Measurements from ENCODE around the gene NRXN3.

DNA sequence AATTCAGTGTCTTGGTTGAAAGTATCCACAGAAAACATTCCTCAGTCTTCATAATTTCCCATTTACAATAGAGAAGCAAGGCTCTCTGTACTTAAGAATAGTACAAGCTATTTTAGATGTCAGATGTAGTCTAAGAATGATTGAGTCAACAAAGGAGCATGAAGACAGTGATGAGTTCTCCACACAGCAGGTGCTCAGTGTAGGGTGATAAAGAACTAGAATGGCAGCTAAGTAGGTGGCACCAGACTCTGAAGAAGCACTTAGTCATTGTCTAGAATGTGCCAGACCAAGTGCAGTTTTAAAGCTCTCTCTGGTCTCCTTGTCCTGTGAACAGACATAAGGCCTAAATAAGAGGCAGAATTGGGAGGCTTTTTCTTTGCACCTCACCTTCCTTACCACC lies 504.6 kb downstream of the NRXN3 start:
- TF ChIP-seq, protein P1, sequence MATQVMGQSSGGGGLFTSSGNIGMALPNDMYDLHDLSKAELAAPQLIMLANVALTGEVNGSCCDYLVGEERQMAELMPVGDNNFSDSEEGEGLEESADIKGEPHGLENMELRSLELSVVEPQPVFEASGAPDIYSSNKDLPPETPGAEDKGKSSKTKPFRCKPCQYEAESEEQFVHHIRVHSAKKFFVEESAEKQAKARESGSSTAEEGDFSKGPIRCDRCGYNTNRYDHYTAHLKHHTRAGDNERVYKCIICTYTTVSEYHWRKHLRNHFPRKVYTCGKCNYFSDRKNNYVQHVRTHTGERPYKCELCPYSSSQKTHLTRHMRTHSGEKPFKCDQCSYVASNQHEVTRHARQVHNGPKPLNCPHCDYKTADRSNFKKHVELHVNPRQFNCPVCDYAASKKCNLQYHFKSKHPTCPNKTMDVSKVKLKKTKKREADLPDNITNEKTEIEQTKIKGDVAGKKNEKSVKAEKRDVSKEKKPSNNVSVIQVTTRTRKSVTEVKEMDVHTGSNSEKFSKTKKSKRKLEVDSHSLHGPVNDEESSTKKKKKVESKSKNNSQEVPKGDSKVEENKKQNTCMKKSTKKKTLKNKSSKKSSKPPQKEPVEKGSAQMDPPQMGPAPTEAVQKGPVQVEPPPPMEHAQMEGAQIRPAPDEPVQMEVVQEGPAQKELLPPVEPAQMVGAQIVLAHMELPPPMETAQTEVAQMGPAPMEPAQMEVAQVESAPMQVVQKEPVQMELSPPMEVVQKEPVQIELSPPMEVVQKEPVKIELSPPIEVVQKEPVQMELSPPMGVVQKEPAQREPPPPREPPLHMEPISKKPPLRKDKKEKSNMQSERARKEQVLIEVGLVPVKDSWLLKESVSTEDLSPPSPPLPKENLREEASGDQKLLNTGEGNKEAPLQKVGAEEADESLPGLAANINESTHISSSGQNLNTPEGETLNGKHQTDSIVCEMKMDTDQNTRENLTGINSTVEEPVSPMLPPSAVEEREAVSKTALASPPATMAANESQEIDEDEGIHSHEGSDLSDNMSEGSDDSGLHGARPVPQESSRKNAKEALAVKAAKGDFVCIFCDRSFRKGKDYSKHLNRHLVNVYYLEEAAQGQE (IDR thresholded peaks at IDR 0.05; ENCODE audit: borderline replicate concordance): no peak
- TF ChIP-seq POLR2AphosphoS5 (IDR thresholded peaks at IDR 0.05) (peak; percentile 78), EZH2 (IDR thresholded peaks at IDR 0.05; ENCODE audit: borderline replicate concordance, insufficient read depth, low read length, poor library complexity, severe bottlenecking) (no peak), TAF1 (IDR thresholded peaks at IDR 0.05; ENCODE audit: low read depth) (no peak)
- TF ChIP-seq, protein P2, sequence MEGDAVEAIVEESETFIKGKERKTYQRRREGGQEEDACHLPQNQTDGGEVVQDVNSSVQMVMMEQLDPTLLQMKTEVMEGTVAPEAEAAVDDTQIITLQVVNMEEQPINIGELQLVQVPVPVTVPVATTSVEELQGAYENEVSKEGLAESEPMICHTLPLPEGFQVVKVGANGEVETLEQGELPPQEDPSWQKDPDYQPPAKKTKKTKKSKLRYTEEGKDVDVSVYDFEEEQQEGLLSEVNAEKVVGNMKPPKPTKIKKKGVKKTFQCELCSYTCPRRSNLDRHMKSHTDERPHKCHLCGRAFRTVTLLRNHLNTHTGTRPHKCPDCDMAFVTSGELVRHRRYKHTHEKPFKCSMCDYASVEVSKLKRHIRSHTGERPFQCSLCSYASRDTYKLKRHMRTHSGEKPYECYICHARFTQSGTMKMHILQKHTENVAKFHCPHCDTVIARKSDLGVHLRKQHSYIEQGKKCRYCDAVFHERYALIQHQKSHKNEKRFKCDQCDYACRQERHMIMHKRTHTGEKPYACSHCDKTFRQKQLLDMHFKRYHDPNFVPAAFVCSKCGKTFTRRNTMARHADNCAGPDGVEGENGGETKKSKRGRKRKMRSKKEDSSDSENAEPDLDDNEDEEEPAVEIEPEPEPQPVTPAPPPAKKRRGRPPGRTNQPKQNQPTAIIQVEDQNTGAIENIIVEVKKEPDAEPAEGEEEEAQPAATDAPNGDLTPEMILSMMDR (IDR thresholded peaks at IDR 0.05; ENCODE audit: poor library complexity, severe bottlenecking): no peak
